COR-L47 (cell line): Measurements from ENCODE around the gene MKRN1.
"Not testable (repeated sequence)": the region's sequence is repeated elsewhere in the genome, so short reads cannot be mapped to it uniquely, and the experiment has no call there.

ENCODE experiments used
- DNase-seq: peaks from one replicate; lab custom pipeline; 2025; lab: John Stamatoyannopoulos, UW

MKRN1 gene

DNA sequence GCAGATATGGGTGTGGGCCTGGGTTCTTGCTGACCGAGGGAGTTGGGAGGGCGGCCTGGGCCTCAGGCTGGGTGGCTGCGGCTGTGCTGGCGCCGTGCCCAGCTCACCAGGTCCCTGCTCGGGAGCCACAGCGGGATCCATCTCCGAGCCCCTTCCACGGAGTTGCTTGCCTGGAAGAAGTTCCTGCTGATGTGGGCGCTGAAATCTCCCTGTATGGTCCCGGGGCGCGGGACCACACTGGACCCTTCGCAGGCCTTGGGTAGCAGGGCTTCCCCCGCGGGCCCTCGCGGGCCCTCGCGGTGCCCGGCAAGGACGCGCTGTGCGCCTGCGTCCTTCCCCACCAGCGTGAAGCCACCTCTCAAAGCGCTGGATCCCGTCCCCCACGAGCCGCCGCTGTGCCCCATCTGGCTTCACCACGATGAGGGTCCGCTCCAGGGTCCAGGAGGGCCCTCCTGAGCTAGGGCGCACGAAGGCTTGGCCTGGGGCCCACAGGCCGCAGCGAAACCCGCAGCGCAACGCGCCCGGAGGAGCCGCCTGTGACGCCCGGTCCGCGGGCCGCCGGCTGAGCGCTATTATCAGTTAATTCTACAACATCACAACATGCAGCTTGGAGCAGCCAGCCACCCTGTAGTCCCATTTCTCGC is 43.9 kb downstream of the MKRN1 start:
- no peak for DNase-seq

DNA sequence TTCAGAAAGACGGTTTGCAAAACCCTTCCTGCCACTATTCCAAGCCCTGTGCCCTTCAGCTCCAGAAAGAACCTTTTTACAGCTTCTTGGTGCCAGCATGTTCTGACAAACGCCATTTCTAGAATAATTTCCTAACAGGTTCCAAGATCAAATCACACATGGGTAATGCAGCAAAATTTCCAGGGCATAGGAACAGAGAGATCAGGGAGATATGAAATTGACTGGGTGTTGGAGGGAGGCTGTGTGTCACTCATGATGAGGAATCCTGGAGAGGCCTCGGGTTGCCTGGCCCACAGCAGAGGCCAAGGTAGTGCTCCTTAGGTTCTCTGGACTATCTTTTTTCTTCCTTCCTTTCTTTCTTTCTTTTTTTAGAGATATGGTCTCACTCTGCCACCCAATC is 45.9 kb downstream of the MKRN1 start:
- DNase-seq: no peak

DNA sequence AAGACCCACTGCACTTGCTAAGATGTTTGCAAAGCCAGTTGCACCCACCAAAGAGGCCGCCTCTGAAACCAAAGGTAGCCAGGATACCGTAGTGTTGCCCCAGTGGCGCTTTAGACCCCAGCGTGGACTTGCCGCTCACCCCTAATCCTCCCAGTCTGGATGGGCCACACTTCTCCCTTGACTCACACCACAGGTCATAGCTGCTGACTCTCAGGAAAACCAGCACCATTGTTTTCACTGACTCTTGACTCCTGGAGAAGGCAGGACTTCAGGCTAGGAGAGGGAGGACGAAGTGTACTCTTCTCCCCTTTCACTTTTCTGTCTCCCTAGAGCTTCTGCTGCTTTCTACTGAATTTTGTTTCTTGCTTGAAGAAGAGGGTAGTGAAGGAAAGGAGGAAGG is 53.2 kb downstream of the MKRN1 start:
- DNase-seq: no peak

DNA sequence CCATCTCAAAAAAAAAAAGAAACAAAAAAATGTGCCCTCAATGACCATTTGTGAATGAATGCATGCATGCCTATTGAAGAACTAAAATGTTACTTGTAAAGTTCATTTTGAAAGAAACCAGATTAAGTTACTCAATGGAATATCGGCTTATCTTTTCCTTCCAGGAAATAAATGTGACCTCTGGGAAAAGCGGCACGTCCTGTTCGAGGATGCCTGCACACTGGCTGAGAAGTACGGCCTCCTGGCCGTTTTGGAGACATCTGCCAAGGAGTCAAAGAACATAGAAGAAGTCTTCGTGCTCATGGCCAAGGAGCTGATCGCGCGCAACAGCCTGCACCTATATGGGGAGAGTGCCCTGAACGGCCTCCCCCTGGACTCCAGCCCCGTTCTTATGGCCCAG is 53.6 kb downstream of the MKRN1 start:
- DNase-seq: no peak

DNA sequence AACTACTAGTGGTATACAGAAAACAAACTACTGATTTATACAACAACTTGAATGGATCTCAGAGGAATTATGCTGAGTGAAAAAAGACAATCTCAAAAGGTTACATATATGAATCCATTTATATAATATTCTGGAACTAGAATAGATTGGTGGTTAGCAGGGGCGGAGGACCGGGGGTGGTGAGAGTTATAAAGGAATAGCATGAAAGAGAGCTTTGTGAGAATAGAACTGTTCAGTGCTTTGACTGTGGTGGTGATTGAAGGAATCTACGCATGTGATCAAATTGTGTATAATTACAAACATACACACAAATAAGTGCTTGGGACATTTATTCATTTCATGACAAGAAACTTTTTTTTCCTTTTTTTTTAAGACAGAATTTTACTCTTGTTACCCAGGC is 55.8 kb downstream of the MKRN1 start:
- DNase-seq: no peak

DNA sequence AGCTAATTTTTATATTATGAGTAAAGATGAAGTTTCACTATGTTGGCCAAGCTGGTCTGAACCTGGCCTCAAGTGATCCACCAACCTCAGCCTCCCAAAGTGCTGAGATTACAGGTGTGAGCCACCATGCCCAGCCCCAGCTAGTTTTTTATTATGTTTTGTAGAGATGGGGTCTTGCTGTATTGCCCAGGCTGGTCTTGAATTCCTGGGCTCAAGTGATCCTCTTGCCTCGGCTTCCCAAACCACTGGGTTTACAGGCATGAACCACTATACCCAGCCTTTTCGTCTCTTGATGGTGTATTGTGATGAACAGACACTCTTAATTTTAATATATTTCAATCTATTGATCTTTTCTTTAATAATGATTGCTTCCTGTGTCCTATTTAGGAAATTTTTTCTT is 57.8 kb downstream of the MKRN1 start:
- DNase-seq: no peak

DNA sequence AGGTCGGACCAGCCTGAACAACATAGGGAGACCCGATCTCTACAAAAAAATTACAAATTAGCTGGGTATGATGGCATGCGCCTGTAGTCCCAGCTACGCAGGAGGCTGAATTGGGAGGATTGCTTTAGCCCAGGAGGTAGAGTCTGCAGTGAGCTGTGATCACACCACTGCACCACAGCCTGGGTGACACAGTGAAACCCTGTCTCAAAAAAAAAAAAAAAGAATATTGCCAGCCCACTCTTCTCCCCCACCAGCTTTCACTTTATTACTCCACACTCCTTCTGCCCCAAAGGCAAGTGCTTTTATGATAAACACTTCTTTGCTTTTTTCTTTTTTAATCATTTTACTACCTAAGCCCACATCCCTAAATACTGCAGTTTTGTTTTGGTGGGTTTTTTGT is 60.7 kb downstream of the MKRN1 start:
- no peak for DNase-seq

DNA sequence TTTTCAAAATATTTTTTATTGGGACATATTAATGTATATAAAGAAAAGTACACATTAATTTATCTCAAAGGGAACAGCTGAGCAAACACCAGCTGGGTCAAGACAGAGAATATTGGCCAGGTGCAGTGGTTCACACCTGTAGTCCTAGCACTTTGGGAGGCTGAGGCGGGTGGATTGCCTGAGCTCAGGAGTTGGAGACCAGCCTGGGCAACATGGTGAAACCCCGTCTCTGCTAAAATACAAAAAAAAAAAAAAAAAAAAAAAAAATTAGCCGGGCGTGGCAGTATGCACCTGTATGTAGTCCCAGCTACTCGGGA is 61.2 kb downstream of the MKRN1 start:
- DNase-seq: peak; percentile 29

DNA sequence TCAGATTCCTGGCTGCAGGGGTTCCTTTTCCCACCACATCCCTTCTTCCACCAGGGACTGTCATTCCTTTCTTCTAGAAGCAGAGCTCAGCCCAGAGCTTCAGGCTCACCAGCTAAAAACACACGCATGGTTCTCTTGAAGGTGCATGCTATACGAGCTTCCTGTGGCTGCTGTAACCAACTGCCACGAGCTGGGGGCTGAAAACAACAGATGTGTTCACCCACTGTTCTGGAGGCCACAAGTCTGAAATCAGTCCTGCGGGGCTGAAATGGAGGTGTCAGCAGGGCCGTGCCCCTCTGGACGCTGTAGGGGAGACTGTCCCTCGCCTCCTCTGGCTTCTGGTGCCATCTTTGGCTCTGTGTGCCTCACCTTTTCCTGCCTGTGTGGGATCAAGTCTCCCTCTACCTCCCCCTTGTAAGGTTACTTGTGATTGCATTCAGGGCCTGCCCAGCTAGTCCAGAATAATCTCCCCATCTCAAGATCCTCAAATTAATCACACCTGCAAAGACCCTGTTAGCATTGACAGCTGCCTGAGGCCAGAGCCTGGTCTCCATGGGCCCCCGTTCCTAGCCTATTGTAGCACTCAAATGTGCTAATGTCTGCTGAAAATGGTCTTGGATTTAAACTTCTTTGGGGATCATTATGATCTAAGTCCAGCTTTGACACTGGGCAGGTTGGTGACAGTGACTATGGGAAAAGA is 61.7 kb downstream of the MKRN1 start:
- DNase-seq: no peak

DNA sequence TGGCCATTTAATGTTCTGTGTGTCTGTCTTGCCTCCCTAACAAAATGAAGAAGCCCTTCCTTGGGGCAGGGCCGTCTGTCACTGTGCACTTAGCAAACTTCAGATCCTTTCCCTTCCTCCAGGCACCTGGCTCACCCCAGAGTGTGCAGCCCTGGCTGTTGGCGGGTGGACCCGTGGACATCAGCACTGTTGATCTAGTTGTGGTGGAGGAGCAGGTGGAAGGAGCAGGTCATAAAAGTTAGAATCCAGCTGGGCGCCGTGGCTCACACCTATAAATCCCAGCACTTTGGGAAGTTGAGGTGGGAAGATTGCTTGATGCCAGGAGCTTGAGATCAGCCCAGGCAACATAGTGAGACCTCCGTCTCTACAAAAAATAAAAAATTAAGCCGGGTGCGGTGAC is 62.7 kb downstream of the MKRN1 start:
- DNase-seq: no peak

DNA sequence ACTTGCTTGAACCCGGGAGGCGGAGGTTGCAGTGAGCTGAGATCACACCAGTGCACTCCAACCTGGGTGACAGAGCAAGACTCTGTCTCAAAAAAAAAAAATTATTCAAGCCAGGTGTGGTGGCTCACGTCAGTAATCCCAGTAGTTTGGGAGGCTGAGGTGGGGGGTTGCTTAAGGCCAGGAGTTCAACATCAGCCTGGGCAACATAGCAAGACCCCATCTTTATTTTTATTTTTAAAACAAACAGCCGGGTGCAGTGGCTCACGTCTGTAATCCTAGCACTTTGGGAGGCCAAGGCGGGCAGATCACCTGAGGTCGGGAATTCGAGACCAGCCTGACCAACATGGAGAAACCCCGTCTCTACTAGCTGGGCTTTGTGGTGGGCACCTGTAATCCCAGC is 63.5 kb downstream of the MKRN1 start:
- DNase-seq: not testable (repeated sequence)

DNA sequence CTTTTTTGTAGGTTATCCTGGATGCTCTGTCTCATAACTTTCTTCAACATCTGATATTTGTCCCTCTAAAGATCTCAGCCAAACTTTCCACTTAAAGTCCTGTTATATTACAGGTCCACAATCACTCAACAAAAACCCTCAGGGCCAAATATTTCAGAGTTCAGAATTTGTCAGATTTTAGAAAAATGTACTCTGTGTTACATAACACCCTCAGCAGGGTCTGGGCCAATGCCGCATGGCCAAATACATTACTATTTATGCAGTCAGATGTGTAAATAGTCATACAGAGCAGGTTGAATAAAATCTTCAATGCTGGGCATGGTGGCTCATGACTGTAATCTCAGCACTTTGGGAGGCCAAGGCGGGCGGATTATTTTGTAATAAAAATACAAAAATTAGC is 63.9 kb downstream of the MKRN1 start:
- no peak for DNase-seq

DNA sequence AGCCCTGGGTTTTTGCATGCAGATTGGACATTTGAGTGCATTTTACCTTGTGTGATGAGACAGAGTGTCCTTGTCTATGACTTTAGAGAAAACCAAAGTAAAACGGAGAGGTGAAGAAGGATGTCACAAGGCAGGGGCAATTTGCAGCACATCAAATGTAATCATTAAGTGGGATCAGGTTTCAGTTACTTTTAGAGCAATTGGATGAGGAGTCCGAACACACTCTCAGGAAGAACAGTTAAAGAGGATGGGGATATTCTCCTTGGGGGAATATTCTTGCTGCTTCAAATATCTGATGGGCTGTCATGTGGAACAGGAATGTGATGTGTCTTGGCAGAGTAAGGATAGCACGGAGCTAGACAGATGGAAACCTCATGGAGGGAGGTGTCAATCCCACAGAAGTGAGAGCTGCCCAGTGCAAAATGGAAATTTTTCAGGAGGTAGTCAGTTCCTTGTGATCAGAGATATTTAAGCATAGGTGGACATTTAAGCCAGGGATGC is 74.7 kb downstream of the MKRN1 start:
- no peak for DNase-seq

DNA sequence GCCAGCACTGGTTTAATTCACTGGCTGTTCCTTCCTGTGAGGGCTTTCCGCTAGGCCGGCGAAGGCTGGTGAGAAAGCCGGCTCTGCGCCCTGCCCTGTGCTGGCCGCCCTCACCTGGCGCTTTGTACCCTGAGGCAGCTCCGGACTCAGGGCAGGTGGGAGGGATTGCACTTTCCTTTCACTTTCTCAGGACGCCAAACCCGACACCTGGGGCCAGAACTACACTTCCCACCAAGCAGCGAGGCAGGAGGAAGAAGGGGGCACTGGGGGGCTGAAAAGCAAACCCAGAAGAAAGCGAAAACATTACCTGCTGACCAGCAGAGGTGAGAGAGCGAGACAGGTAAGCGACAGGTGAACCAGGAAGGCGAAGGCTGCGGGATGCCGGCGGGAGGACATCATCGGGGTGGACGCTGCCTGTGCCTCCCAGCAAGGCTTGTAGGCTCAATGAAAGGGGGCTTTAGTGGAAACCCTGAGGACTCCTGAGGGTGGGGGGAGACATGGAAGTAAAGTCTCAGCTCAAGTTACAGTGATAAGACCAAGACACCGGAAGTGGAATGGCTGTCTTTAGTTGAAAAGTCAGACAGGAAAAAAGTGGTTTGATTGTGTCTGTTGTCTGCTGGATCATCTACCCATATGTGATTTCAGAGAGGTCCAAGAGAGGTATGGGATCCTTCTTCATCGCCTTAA is 75.3 kb downstream of the MKRN1 start, which contains the start of gene RAB19:
Gene RAB19, plus strand, starts transcription at position 181 of the 687 bp plus-strand sequence. CDS start 3,589 bp downstream, outside the sequence.
- peak; percentile 50 for DNase-seq
